Activated T-helper 2 cell treated with anti-CD3 and anti-CD28 coated beads, Interferon-gamma antibody, Interleukin-2, Interleukin-4, amounts not matched to agents 10 μg/mL and 5 μg/mL and 100 μg/mL, durations not matched to agents 14 hours and 24 hours and 36 hours (primary cell): ENCODE data around the gene SORBS1. TPM values are rescaled to one million over a fixed set of nuclear protein-coding genes. Genes with fewer than 3 reads are reported as not detected.
A peak's percentile ranks its signal among the peaks of the same experiment; 100 is the strongest.

Source experiments
- DNase-seq: peaks from one replicate; pipeline ENCODE4 v3.0.0; 2021; ENCODE audit warnings: low spot score
- H3K27ac Mint-ChIP-seq: one replicate; pipeline ENCODE4 v1.8.0; 2021; ENCODE audit warnings: mixed read lengths
- H3K27me3 Mint-ChIP-seq: one replicate; pipeline ENCODE4 v1.8.0; 2021; ENCODE audit warnings: low read depth, mixed read lengths
- H3K36me3 Mint-ChIP-seq: one replicate; pipeline ENCODE4 v1.8.0; 2021; ENCODE audit warnings: low read depth, mixed read lengths
- H3K4me1 Mint-ChIP-seq: one replicate; pipeline ENCODE4 v1.8.0; 2021; ENCODE audit warnings: low read depth, mixed read lengths
- H3K4me3 Mint-ChIP-seq: one replicate; pipeline ENCODE4 v1.8.0; 2021; ENCODE audit warnings: low read depth, mild to moderate bottlenecking, moderate library complexity, mixed read lengths
- H3K9me3 Mint-ChIP-seq: one replicate; pipeline ENCODE4 v1.8.0; 2021; ENCODE audit warnings: mixed read lengths
- intact Hi-C: fragments of 100-400 bp; cut with micrococcal nuclease; formaldehyde crosslinking; loops from one replicate; pipeline ENCODE4 v1.15.1; 2023
- total RNA-seq: library from RNA; stranded (reverse); gene quantifications from 2 replicates; pipeline ENCODE4 v1.2.3, GENCODE V29; 2022

SORBS1 gene
- total RNA-seq, 1 donor from 2014 or later, result 0.43 TPM

DNA sequence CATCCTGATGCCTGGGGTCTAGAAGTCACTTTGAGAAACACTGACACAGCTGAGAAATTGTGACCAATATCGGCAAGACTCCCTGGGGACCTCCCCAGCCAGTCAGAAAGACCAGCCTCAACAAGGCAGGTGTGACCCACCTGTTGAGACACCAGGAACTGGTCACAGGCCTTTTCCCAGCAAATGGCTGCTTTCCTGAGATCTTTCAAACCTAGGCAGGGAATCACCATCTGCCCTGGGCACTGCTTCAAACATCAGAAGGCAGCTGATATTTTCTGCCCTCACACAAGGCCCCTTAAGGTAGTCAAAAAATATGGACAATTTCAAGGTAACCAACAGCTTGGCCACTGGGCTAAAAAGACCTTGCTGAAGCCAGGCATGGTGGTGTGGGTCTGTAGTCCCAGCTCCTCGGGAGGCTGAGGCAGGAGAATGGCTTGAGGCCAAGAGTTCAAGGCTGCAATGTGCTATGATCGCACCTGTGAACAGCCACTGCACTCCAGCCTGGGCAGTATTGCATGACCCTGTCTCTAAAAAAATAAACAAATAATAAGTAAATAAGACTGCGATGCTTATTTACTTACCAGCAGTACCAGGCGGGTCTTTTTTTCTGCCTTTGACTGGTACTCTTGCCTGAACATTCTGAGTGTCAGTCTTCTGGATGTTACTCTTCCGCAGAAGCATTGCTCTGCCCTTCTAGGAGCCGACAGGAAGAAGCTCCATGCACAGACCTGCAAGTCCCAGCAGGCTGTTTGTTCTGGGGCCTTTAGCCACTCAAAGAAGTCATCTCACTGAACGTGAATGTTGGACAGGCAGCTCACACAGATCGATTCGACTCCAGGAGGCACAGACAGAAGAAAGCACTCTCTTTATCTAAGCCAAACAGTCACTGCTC is 59.7 kb downstream of the SORBS1 start:
- DNase-seq, result no peak
- Mint-ChIP-seq H3K9me3 (no peaks in the 10 kb centered on the region), H3K4me1 (no peaks in the 10 kb centered on the region), H3K27ac (no peak overlapping the region), H3K4me3 (no peak overlapping the region), H3K27me3 (peaks cover 11% of the 10 kb centered on the region), H3K36me3 (no peaks in the 10 kb centered on the region)
- intact Hi-C loops, result no loop called here

DNA sequence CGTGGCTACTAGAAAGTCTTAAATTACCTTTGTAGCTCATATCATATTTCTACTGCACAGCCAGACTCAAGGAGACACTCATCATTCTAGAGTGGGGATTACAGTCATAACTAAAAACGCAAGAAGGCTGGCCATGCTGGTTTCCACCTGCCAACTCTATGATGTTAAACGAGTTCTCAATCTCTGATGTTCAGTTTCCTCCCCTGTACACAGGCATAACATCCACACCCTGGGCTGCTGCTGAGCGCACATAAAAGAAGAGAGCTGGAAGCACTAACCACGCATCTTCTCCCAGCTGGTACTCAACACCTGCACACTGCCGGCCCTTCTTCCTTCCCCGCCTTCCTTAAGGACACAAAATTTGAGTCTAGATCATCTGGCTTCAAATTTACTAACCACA is 60.5 kb downstream of the SORBS1 start:
- Mint-ChIP-seq H3K9me3 (no peaks in the 10 kb centered on the region), H3K27ac (no peak overlapping the region), H3K27me3 (peaks cover 11% of the 10 kb centered on the region), H3K4me1 (no peaks in the 10 kb centered on the region), H3K36me3 (no peaks in the 10 kb centered on the region), H3K4me3 (no peak overlapping the region)
- intact Hi-C loops, result no loop called here
- no peak for DNase-seq

DNA sequence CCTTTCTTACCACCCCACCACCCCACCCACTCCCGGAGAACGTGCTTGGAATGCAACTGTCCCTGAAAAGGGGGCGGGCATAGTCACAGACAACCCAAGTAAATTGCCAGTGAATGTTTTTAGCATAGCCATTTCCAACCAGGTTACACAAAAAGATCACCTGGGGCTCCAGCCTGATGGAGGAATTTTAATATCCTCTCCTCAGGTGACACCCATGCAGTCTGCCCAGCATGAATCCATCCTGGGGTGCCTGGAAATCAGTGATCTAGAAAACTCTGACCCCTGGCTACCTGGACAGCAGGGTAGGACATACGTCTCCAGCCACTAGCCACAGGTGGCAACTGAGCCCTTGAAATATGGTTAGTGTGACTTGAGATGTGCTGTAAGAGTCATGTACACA is 61.1 kb downstream of the SORBS1 start:
- intact Hi-C loops, result no loop called here
- no peak for DNase-seq
- Mint-ChIP-seq H3K4me1 (no peaks in the 10 kb centered on the region), H3K36me3 (no peaks in the 10 kb centered on the region), H3K27me3 (peaks cover 11% of the 10 kb centered on the region), H3K27ac (no peak overlapping the region), H3K4me3 (no peak overlapping the region), H3K9me3 (no peaks in the 10 kb centered on the region)

DNA sequence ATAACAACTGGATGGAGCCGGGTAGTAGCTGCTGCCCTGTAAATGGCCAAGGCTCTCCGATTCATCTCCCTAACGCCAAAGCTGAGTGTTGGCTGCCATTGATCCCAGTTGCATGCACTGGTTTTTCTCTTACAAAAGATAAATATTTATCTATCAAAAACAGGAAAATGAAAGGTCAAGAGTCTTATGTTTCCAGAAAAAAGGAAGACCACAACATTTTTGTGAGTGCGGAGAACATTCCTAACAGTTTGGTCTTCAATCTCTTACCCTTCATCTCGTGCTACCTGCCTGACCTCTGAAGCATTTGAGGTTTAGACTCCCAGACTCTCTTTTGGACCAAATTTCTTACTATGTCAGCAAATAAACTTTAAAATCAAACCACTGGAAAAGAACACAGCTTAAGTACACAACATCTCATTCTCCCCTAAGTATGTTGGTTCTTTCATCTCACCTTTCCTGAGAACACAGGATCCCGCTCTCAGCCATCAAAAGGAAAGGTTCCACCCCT is 61.6 kb downstream of the SORBS1 start:
- no peak for DNase-seq
- intact Hi-C loops, result no loop called here
- H3K27ac Mint-ChIP-seq, result no peak overlapping the region
- no peaks in the 10 kb centered on the region for H3K9me3 Mint-ChIP-seq
- H3K36me3 Mint-ChIP-seq, result no peaks in the 10 kb centered on the region
- peaks cover 9% of the 10 kb centered on the region for H3K27me3 Mint-ChIP-seq
- H3K4me3 Mint-ChIP-seq, result no peak overlapping the region
- no peaks in the 10 kb centered on the region for H3K4me1 Mint-ChIP-seq

DNA sequence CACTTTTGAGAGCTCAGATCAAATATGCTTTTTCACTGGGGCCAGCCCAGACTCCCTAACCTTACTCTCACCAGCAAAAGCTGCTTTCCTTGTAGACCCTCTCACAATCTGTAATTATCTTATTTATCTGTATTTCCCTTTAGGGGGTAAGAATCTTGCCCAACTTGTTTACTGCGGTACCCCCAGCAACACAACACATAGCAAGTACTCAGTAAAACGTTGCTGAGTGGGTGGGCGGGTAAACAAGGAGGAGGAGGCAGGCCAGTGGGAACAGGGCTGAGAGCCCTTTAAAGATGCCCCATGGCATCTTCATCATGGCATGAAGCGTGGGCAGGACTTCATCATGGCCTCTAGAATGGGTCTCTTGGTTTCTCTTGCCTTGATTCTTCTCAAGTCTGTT is 64.2 kb downstream of the SORBS1 start:
- H3K27me3 Mint-ChIP-seq, result peaks cover 6% of the 10 kb centered on the region
- H3K4me1 Mint-ChIP-seq, result no peaks in the 10 kb centered on the region
- H3K4me3 Mint-ChIP-seq, result no peak overlapping the region
- intact Hi-C loops, result no loop called here
- no peaks in the 10 kb centered on the region for H3K36me3 Mint-ChIP-seq
- no peak for DNase-seq
- H3K27ac Mint-ChIP-seq, result no peak overlapping the region
- H3K9me3 Mint-ChIP-seq, result no peaks in the 10 kb centered on the region

DNA sequence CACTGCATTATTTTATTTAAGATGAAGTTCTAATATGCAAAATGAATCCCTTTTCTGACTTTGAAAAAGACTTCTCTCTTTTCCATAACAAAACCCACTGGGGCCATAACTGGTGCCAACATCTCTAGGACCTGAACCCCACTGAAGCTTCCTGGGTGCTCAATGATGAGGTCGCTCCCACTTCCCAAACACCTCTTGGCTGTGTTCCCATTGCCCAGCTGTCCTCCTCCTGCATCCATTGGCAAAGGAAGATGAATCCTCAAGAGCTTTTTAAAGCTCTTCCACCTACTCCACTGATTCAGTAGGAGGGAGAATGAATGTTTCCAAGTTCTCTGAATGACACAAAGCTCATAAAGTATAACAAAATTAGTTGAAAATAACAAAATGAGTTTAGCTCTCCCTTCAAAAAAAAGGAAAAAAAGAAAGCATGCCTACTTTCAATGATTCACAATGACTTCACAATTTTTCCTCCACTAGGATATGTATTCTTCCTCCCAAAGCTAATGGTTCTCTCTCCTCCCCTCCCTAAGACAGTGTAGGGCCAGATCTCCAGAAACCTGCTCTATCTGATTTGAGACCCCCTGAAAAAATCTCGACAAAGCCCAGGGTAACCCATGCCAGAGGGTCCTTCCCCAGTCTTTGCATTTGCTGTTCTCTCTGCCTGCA is 64.8 kb downstream of the SORBS1 start:
- Mint-ChIP-seq H3K36me3 (no peaks in the 10 kb centered on the region), H3K9me3 (no peaks in the 10 kb centered on the region), H3K27me3 (peaks cover 6% of the 10 kb centered on the region), H3K4me3 (no peak overlapping the region), H3K4me1 (no peaks in the 10 kb centered on the region), H3K27ac (no peak overlapping the region)
- intact Hi-C loops, result no loop called here
- no peak for DNase-seq

DNA sequence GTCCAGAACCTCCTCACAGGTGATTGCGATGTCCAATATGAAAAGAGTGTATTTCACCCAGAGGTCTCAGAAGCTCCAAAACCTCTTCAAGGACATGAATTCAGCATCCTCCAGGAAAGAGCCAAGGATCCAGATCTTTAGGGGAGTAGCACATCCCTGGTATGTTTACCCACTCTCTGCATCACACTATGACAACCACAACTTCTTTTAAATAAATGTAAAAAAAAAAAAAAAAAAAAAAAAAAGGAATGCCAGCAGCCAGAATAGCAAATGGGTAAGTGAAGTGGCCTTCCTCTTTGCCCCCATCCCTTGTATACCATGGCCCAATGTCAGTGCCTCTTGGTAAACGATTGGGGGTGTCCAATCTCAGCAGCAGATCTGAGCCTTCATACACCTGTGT is 67.3 kb downstream of the SORBS1 start:
- intact Hi-C loops, result no loop called here
- H3K4me3 Mint-ChIP-seq, result no peak overlapping the region
- DNase-seq, result no peak
- no peaks in the 10 kb centered on the region for H3K4me1 Mint-ChIP-seq
- H3K27ac Mint-ChIP-seq, result no peak overlapping the region
- peaks cover 3% of the 10 kb centered on the region for H3K27me3 Mint-ChIP-seq
- no peaks in the 10 kb centered on the region for H3K9me3 Mint-ChIP-seq
- no peaks in the 10 kb centered on the region for H3K36me3 Mint-ChIP-seq

DNA sequence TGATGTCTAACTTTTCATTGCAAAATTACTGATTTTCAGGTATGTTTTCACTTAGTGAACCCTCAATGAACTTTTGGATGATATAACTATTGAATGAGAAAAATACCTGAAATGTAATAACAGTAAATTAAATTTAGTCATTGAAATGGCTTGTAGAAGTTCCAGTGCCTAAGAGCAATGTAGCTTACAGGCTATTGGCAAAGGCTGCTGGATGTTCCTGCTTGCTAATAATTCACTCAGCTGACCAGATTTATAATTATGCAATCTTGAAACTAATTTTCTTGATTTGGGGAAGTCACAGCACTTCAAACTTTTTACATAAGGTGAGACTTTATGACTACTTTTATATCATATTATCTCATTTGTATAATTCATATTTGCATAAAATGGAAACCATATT is 73.2 kb downstream of the SORBS1 start:
- Mint-ChIP-seq H3K27me3 (no peaks in the 10 kb centered on the region), H3K4me3 (no peak overlapping the region), H3K9me3 (no peaks in the 10 kb centered on the region), H3K27ac (no peak overlapping the region), H3K4me1 (peaks cover 4% of the 10 kb centered on the region), H3K36me3 (no peaks in the 10 kb centered on the region)
- no peak for DNase-seq
- intact Hi-C loops, result no loop called here

DNA sequence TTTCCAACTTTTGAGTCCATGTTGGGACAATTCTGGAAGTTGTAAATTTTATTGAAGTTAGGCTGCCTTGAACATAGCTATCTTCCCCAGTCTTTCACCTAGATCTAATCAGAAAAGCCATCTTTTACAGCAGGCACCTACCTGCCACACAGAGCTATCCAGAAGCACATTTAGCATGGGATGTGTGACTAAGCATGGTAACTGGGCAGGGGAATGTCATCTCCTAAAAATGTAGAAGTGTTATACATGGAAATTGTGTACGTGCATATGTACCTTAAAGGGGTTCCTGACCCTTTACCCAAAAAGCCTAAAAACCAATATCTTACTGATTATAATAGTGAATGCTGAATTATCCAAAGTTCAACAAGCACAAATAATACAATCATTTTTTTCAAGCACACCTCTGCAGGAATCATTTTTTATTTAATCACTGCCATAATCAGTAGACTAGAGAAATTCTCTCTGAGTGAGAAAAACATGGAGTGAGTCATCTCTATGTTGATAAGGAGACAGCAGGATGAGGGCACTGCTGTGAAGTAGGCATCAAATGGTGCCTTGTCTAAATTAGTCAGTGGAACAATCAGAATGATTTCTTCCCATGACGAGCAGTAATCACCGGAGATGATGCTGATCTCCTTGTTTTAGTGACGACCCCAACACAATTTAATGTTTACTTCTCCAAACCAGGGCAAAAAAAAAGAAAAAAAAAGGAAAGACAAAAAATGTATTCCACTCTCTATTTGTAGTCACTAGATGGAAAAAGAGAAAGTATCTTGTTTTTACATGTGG is 75.9 kb downstream of the SORBS1 start:
- Mint-ChIP-seq H3K36me3 (no peaks in the 10 kb centered on the region), H3K27ac (peak overlapping the region; percentile 79), H3K4me3 (no peak overlapping the region), H3K4me1 (peaks cover 4% of the 10 kb centered on the region), H3K9me3 (no peaks in the 10 kb centered on the region), H3K27me3 (no peaks in the 10 kb centered on the region)
- intact Hi-C loops, result loop anchor here (1.0 kb wide), 1 partner anchor 44 kb away; no protein-coding TSS in a partner anchor
- DNase-seq, result no peak

DNA sequence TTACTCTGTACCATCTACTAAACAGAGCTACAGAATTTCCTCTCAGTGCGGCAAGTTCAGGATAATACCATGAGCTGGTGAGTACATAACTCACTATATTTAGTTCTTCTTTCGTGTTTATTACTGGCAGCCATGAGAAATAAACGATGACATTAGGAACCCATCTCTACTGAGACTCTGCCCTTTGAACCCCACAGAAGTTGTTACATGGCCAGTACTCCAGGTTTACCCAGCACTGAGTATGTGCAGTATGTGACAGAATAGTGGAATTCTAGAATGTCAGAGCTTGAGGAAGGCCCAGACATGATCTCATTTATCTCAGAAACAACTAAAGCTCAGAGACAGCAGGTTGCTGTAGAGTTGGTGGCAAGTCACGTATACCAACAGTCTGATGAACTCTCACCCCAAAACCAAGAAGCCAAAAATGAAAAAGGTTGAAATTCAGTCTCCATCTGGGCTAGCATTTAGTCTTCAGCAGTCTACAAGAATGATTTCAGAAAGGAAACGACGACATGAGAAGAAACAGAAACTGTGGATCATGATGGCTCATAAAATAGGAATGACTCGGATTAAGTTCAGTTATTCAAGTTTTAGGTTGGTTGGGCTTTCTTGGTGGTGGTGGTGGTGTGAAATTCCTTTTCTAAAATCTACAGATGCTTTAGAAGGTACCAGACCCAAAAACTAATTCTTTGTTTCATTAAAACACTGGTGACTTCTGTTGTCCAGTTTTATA is 78.5 kb downstream of the SORBS1 start:
- H3K4me3 Mint-ChIP-seq, result no peak overlapping the region
- H3K27me3 Mint-ChIP-seq, result no peaks in the 10 kb centered on the region
- no peak for DNase-seq
- no peaks in the 10 kb centered on the region for H3K9me3 Mint-ChIP-seq
- H3K36me3 Mint-ChIP-seq, result no peaks in the 10 kb centered on the region
- H3K4me1 Mint-ChIP-seq, result peaks cover 4% of the 10 kb centered on the region
- intact Hi-C loops, result no loop called here
- no peak overlapping the region for H3K27ac Mint-ChIP-seq

DNA sequence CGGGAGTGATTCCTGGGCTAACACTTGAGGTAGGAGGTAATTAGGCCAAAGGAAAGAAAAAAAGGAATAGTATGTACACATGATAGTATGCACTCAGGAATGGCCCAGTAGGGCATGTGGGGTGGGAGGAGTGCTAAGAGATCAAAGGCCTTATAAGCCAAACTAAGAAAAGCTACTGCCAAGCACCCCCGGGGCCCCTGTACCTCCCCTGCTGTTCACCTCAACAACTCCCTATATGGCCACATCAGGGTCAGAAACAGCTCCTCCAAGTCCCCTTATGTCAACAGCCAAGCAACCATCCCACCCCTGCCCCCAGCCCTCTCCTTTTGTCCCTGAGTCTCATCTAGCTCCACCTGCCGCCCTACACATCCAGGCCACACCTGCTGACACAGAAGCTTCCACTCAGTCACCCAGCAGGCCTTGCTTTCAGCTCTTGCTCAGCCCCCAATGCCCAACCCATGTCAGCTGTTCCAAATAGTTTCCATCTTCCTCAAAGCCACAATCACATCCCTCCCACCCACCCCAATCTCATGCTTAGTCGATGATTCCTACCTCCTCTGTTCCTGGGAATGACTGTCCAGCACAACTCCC is 80.2 kb downstream of the SORBS1 start:
- Mint-ChIP-seq H3K9me3 (no peaks in the 10 kb centered on the region), H3K4me3 (no peak overlapping the region), H3K4me1 (peaks cover 4% of the 10 kb centered on the region), H3K27me3 (no peaks in the 10 kb centered on the region), H3K27ac (no peak overlapping the region), H3K36me3 (no peaks in the 10 kb centered on the region)
- intact Hi-C loops, result no loop called here
- DNase-seq, result no peak
